IMR-90 (cell line): Measurements from ENCODE around the gene PLBD2. TPM values are rescaled to one million over a fixed set of nuclear protein-coding genes. Genes with fewer than 3 reads are reported as not detected.
A peak's percentile ranks its signal among the peaks of the same experiment; 100 is the strongest.

Experiments used
- ATAC-seq: fragments of 200-7000 bp; cut with Tn5 transposase; 2 replicates; pipeline ENCODE4 v1.9.1; 2020; ENCODE audit warnings: low read depth, mild to moderate bottlenecking, moderate library complexity
- Bru-seq: library from RNA; stranded (reverse); fragments of 400-500 nt; gene quantifications from one replicate; lab custom pipeline; 2021; lab: Mats Ljungman, UMichigan
- BruChase-seq, 2 experiments: library from RNA; stranded (reverse); fragments of 400-500 nt; gene quantifications; one replicate each; lab custom pipeline; 2021; lab: Mats Ljungman, UMichigan
- BruUV-seq: library from RNA; stranded (reverse); fragments of 400-500 nt; replicated peaks from 2 replicates; lab custom pipeline; 2021; lab: Mats Ljungman, UMichigan
- CTCF ChIA-PET: fragments of 300-600 bp; formaldehyde crosslinking; extraction: SDS; loops from one replicate; lab custom pipeline; 2021; ENCODE audit warnings: antibody characterized with exemption; lab: Yijun Ruan, JAX
- POLR2A ChIA-PET: fragments of 300-600 bp; sonication (Branson Sonifier 250); formaldehyde crosslinking; loops from one replicate; lab custom pipeline; 2022; ENCODE audit warnings: antibody characterized with exemption; ENCODE audit not compliant: unreplicated experiment; lab: Charles Lee
- DNase-seq: peaks from one replicate; pipeline ENCODE4 v3.0.0; 2013
- H2AFZ ChIP-seq: replicated peaks from 2 replicates; pipeline ENCODE3; 2013; ENCODE audit warnings: low read length, mild to moderate bottlenecking; ENCODE audit not compliant: poor library complexity
- H2AK5ac ChIP-seq: 2 replicates; pipeline ENCODE4 v1.6.1; 2013; ENCODE audit warnings: low read depth, low read length, inconsistent platforms
- H2AK9ac ChIP-seq: replicated peaks from 2 replicates; pipeline ENCODE3; 2013; ENCODE audit warnings: mild to moderate bottlenecking, low read depth, low read length, moderate library complexity; ENCODE audit not compliant: poor library complexity
- H2BK120ac ChIP-seq: 2 replicates; pipeline ENCODE4 v1.6.1; 2013; ENCODE audit warnings: low read depth, low read length, inconsistent platforms
- H2BK15ac ChIP-seq: 3 replicates; pipeline ENCODE4 v1.6.1; 2013; ENCODE audit warnings: low read depth, low read length, inconsistent platforms
- H2BK20ac ChIP-seq: 2 replicates; pipeline ENCODE4 v1.6.1; 2013; ENCODE audit warnings: low read depth, mild to moderate bottlenecking, inconsistent platforms, low read length, moderate library complexity
- H2BK5ac ChIP-seq: 2 replicates; pipeline ENCODE4 v1.6.1; 2013; ENCODE audit warnings: mild to moderate bottlenecking, low read depth, low read length, inconsistent platforms; ENCODE audit not compliant: poor library complexity, severe bottlenecking
- H3K14ac ChIP-seq: replicated peaks from 2 replicates; pipeline ENCODE4 v1.6.1; 2013; ENCODE audit warnings: low read depth, low read length, inconsistent platforms
- H3K18ac ChIP-seq: 2 replicates; pipeline ENCODE4 v1.6.1; 2013; ENCODE audit warnings: low read depth, low read length, control low read depth
- H3K23ac ChIP-seq: 2 replicates; pipeline ENCODE4 v1.6.1; 2013; ENCODE audit warnings: low read depth, low read length, inconsistent platforms
- H3K27ac ChIP-seq: 2 replicates; pipeline ENCODE4 v1.5.1; 2013; ENCODE audit warnings: mild to moderate bottlenecking, control low read depth, low read length; ENCODE audit not compliant: insufficient read depth
- H3K27me3 ChIP-seq: 2 replicates; pipeline ENCODE4 v1.6.1; 2013; ENCODE audit warnings: low read length; ENCODE audit not compliant: control insufficient read depth, insufficient read depth
- H3K36me3 ChIP-seq: 2 replicates; pipeline ENCODE4 v1.6.1; 2013; ENCODE audit warnings: low read length, mixed read lengths; ENCODE audit not compliant: control insufficient read depth, insufficient read depth
- H3K4ac ChIP-seq: 2 replicates; pipeline ENCODE4 v1.6.1; 2013; ENCODE audit warnings: low read depth, low read length, inconsistent platforms
- H3K4me1 ChIP-seq: 2 replicates; pipeline ENCODE4 v1.6.1; 2013; ENCODE audit warnings: low read length, mixed read lengths; ENCODE audit not compliant: control insufficient read depth, insufficient read depth
- H3K4me2 ChIP-seq: 2 replicates; pipeline ENCODE4 v1.6.1; 2013; ENCODE audit warnings: low read depth, mild to moderate bottlenecking, control low read depth, low read length, moderate library complexity
- H3K4me3 ChIP-seq: 2 replicates; pipeline ENCODE4 v1.5.1; 2013; ENCODE audit warnings: low read depth, mild to moderate bottlenecking, control low read depth, low read length, moderate library complexity; ENCODE audit not compliant: insufficient read depth
- H3K56ac ChIP-seq: 2 replicates; pipeline ENCODE4 v1.6.1; 2013; ENCODE audit warnings: low read length, inconsistent platforms; ENCODE audit not compliant: insufficient read depth; ENCODE audit errors: extremely low read depth
- H3K79me1 ChIP-seq, 2 experiments: 2 replicates each; pipeline ENCODE4 v1.6.1; 2013; ENCODE audit warnings: low read length in 2 of 2, inconsistent platforms in 1 of 2, low read depth in 1 of 2
- H3K9ac ChIP-seq: 2 replicates; pipeline ENCODE4 v1.6.1; 2013; ENCODE audit warnings: low read depth, low read length, control low read depth
- H3K9me1 ChIP-seq: 2 replicates; pipeline ENCODE4 v1.6.1; 2013; ENCODE audit warnings: low read length, inconsistent platforms; ENCODE audit not compliant: insufficient read depth
- H3K9me3 ChIP-seq: 2 replicates; pipeline ENCODE4 v1.6.1; 2013; ENCODE audit warnings: low read length; ENCODE audit not compliant: control insufficient read depth, insufficient read depth
- H4K20me1 ChIP-seq: 2 replicates; pipeline ENCODE4 v1.6.1; 2013; ENCODE audit warnings: low read length, inconsistent platforms; ENCODE audit not compliant: insufficient read depth
- H4K5ac ChIP-seq: 2 replicates; pipeline ENCODE4 v1.6.1; 2013; ENCODE audit warnings: mild to moderate bottlenecking, low read depth, low read length, control low read depth
- H4K8ac ChIP-seq, 2 experiments: 2 replicates each; pipeline ENCODE4 v1.6.1; 2013; ENCODE audit warnings: low read depth in 2 of 2, low read length in 2 of 2, control low read depth in 1 of 2, inconsistent platforms in 1 of 2
- H4K91ac ChIP-seq: 2 replicates; pipeline ENCODE4 v1.6.1; 2013; ENCODE audit warnings: low read depth, low read length, inconsistent platforms; ENCODE audit not compliant: insufficient read depth
- BHLHE40 ChIP-seq: fragments of 150-350 bp; IDR thresholded peaks from 2 replicates; pipeline ENCODE4 v1.6.1; 2016; ENCODE audit warnings: mild to moderate bottlenecking, low read depth, low read length
- CEBPB ChIP-seq: IDR thresholded peaks from 2 replicates; pipeline ENCODE4 v1.6.1; 2012; ENCODE audit warnings: low read depth, low read length, improper control_type of control experiment
- CHD1 ChIP-seq: IDR thresholded peaks from 2 replicates; pipeline ENCODE4 v1.6.1; 2012; ENCODE audit warnings: low read depth, low read length, improper control_type of control experiment
- CTCF ChIP-seq: conservative IDR thresholded peaks from 2 replicates; pipeline ENCODE4 v1.5.1; 2012; ENCODE audit warnings: mild to moderate bottlenecking, low read depth, low read length, improper control_type of control experiment
- ELK1 ChIP-seq: fragments of 150-350 bp; IDR thresholded peaks from 2 replicates; pipeline ENCODE4 v1.6.1; 2016; ENCODE audit warnings: low read depth, mild to moderate bottlenecking, low read length, moderate library complexity, borderline replicate concordance
- MAFK ChIP-seq: IDR thresholded peaks from 2 replicates; pipeline ENCODE4 v1.6.1; 2012; ENCODE audit warnings: low read depth, low read length, improper control_type of control experiment
- MAZ ChIP-seq: IDR thresholded peaks from 2 replicates; pipeline ENCODE4 v1.6.1; 2012; ENCODE audit warnings: low read depth, mild to moderate bottlenecking, low read length, improper control_type of control experiment, moderate library complexity, borderline replicate concordance
- MXI1 ChIP-seq: IDR thresholded peaks from 2 replicates; pipeline ENCODE4 v1.6.1; 2012; ENCODE audit warnings: low read depth, mild to moderate bottlenecking, low read length, moderate library complexity, borderline replicate concordance
- NFE2L2 ChIP-seq: fragments of 150-350 bp; IDR thresholded peaks from 2 replicates; pipeline ENCODE4 v1.6.1; 2016; ENCODE audit warnings: low read depth, mild to moderate bottlenecking, low read length
- POLR2A ChIP-seq: IDR thresholded peaks from 2 replicates; pipeline ENCODE4 v1.6.1; 2012; ENCODE audit warnings: mild to moderate bottlenecking, low read depth, low read length
- RAD21 ChIP-seq: IDR thresholded peaks from 2 replicates; pipeline ENCODE4 v1.6.1; 2012; ENCODE audit warnings: low read length, improper control_type of control experiment
- RCOR1 ChIP-seq: IDR thresholded peaks from 2 replicates; pipeline ENCODE4 v1.6.1; 2012; ENCODE audit warnings: mild to moderate bottlenecking, low read length, improper control_type of control experiment; ENCODE audit not compliant: insufficient replicate concordance
- RFX5 ChIP-seq: IDR thresholded peaks from 2 replicates; pipeline ENCODE4 v1.8.0; 2012; ENCODE audit warnings: low read depth, mild to moderate bottlenecking, low read length, moderate library complexity
- WGBS, 2 experiments: methylation state at CpG; one replicate each; pipeline versions ENCODE4 v1.1.5 to v1.1.7; 2013; ENCODE audit warnings: missing lambda C conversion rate in 2 of 2; ENCODE audit not compliant: insufficient read length in 1 of 2; ENCODE audit errors: extremely low coverage in 2 of 2; 5-methylcytosine and 5-hydroxymethylcytosine counted together
- dilution Hi-C: fragments of 300-500 bp; cut with HindIII; formaldehyde crosslinking; loops from one replicate; pipeline ENCODE4 v1.14.3; 2018; ENCODE audit warnings: low sequenced_read_pairs; ENCODE audit not compliant: unreplicated experiment
- in situ Hi-C: fragments of 300-500 bp; cut with MboI; formaldehyde crosslinking; loops from 3 replicates; pipeline ENCODE4 v1.14.3; 2019; ENCODE audit warnings: low sequenced_read_pairs, inconsistent platforms, mixed read lengths
- intact Hi-C: fragments of 100-400 bp; cut with micrococcal nuclease; formaldehyde crosslinking; loops from 2 replicates; pipeline ENCODE4 v1.10.0; 2022
- long read RNA-seq: library from polyadenylated mRNA; unstranded; transcript quantifications from one replicate; pipeline ENCODE4 v2.0.0, GENCODE V29; 2021; ENCODE audit not compliant: unreplicated experiment
- polyA plus RNA-seq, 3 experiments: library from polyadenylated mRNA; depleted of rRNA; stranded (reverse); fragments of >200 nt; gene quantifications; 2 replicates each; pipeline ENCODE4 v1.2.3, GENCODE V29; 2012; ENCODE audit warnings: low replicate concordance in 1 of 3
- total RNA-seq: library from RNA; depleted of rRNA; stranded (reverse); fragments of >200 nt; gene quantifications from 2 replicates; pipeline ENCODE4 v1.2.3, GENCODE V29; 2012; rRNA removed

Gene PLBD2
- total RNA-seq (7.3 and 8.1 TPM in 2 replicates), polyA plus RNA-seq (2012; rRNA removed) (37.1 and 44.5 TPM in 2 replicates), Bru-seq, nascent RNA (percentile 84 among the genes with signal in this experiment), BruChase-seq, experiment 1, labeled RNA remaining after a 6-hour chase (percentile 94 among the genes with signal in this experiment), BruChase-seq, experiment 2, labeled RNA remaining after a 2-hour chase (percentile 89 among the genes with signal in this experiment)
- polyA plus RNA-seq (2012; cell fraction: cytosol; rRNA removed) = 29.3 and 37.5 TPM in 2 replicates
- polyA plus RNA-seq (2012; cell fraction: nucleus; rRNA removed; ENCODE audit: low replicate concordance) = 12.4 and 18.7 TPM in 2 replicates
- long read RNA-seq, full-length matches to known transcripts = 9 of 28 reads
- long read RNA-seq, partial matches to known transcripts = 19 of 28 reads
- long read RNA-seq, other reads (novel, unspliced or antisense) = 0 of 28 reads

GRCh38 chr12:113358381-113359132 lies at the start of gene PLBD2:
TSS of gene PLBD2 (plus strand) at chr12:113358587. CDS start at chr12:113358601, 14 bp downstream.
- 0 out of 2 replicates have a peak within 1 kb of the TSS, but pooled peaks have one; percentile 66 for H2BK20ac ChIP-seq
- H3K79me1 ChIP-seq = peaks cover 9 to 36% of the 10 kb centered on the region in 2 experiments; a peak in 3 of 4 replicates
- in situ Hi-C loops = no loop called here
- DNase-seq (peak; percentile 89), ATAC-seq (peak; percentile 98)
- no peaks in the 10 kb centered on the region for H3K27me3 ChIP-seq
- H2BK120ac ChIP-seq = peak within 1 kb of the TSS; percentile 67; the same call in 1 of the 2 replicates
- dilution Hi-C loops = no loop called here
- no peak within 1 kb of the TSS for H3K56ac ChIP-seq
- intact Hi-C loops = loop anchor here (10.0 kb wide), 1 partner anchor 164 kb away; no protein-coding TSS in a partner anchor
- peak within 1 kb of the TSS; percentile 51 for H3K27ac ChIP-seq
- H3K4me3 ChIP-seq = peak within 1 kb of the TSS; percentile 80
- H3K9me3 ChIP-seq = no peaks in the 10 kb centered on the region
- WGBS, 2 experiments = 0% methylated on average over 24 of the region's 67 CpGs; no CpG with 5 or more reads in 1 of the 2 experiments
- H2BK15ac ChIP-seq = peak within 1 kb of the TSS; percentile 38; the same call in 1 of the 3 replicates
- H2AK5ac ChIP-seq = peak within 1 kb of the TSS; percentile 20; the same call in 1 of the 2 replicates
- peak within 1 kb of the TSS; percentile 83 to 96; a peak in 3 of 4 replicates for H4K8ac ChIP-seq
- peak within 1 kb of the TSS; percentile 88 for H4K5ac ChIP-seq
- peak within 1 kb of the TSS; percentile 68 for H3K18ac ChIP-seq
- peak within 1 kb of the TSS; percentile 77 for H4K91ac ChIP-seq
- H2AK9ac ChIP-seq = peak within 1 kb of the TSS; percentile 92
- peak within 1 kb of the TSS; percentile 92 for H3K4me2 ChIP-seq
- CTCF ChIA-PET = no interaction called here
- POLR2A ChIA-PET = no interaction called here
- H4K20me1 ChIP-seq = peaks cover 10% of the 10 kb centered on the region
- peak within 1 kb of the TSS; percentile 72 for H3K9ac ChIP-seq
- H3K23ac ChIP-seq = peak within 1 kb of the TSS; percentile 87; the same call in 1 of the 2 replicates
- no TSS peak for BruUV-seq
- peaks cover 9% of the 10 kb centered on the region for H3K4me1 ChIP-seq
- peaks cover 9% of the 10 kb centered on the region for H3K9me1 ChIP-seq
- H3K4ac ChIP-seq = peak within 1 kb of the TSS; percentile 84
- peak within 1 kb of the TSS; percentile 96 for H3K14ac ChIP-seq
- peak within 1 kb of the TSS; percentile 97 for H2AFZ ChIP-seq
- peak within 1 kb of the TSS; percentile 40 for H2BK5ac ChIP-seq
- no peaks in the 10 kb centered on the region; the same call in 1 of the 2 replicates for H3K36me3 ChIP-seq
- TF ChIP-seq BHLHE40 = peak; percentile 85
- peak; percentile 39; the same call in 1 of the 2 replicates for TF ChIP-seq POLR2A
- peak; percentile 58 for TF ChIP-seq RCOR1
- TF ChIP-seq CTCF = no peak
- TF ChIP-seq RFX5 = no peak
- no peak for TF ChIP-seq MAFK
- TF ChIP-seq ELK1 = no peak
- no peak for TF ChIP-seq CEBPB
- TF ChIP-seq RAD21 = peak; percentile 13; the same call in 1 of the 2 replicates
- no peak for TF ChIP-seq CHD1
- peak; percentile 84; the same call in 1 of the 2 replicates for TF ChIP-seq MAZ
- peak; percentile 94 for TF ChIP-seq MXI1
- TF ChIP-seq NFE2L2 = no peak
